Trophoblast cell (in vitro differentiated cells and primary cell): ENCODE data around the gene MYCBPAP.

Experiments used
- DNase-seq, 2 donors: peaks; one replicate each; pipeline ENCODE4 v3.0.0-alpha.2; 2016
- H2AFZ ChIP-seq: 2 replicates; pipeline ENCODE4 v1.6.1; 2013; ENCODE audit warnings: low read length, moderate library complexity, mild to moderate bottlenecking; ENCODE audit not compliant: insufficient read depth, poor library complexity
- H2AK5ac ChIP-seq: 2 replicates; pipeline ENCODE4 v1.6.1; 2013; ENCODE audit warnings: mild to moderate bottlenecking, low read length
- H2BK120ac ChIP-seq: 2 replicates; pipeline ENCODE4 v1.6.1; 2013; ENCODE audit warnings: low read length, mild to moderate bottlenecking, moderate library complexity; ENCODE audit not compliant: insufficient read depth, poor library complexity
- H2BK12ac ChIP-seq: 2 replicates; pipeline ENCODE4 v1.6.1; 2013; ENCODE audit warnings: mild to moderate bottlenecking, low read length, moderate library complexity
- H2BK5ac ChIP-seq: 2 replicates; pipeline ENCODE4 v1.6.1; 2013; ENCODE audit warnings: low read length, low read depth, moderate library complexity, mild to moderate bottlenecking; ENCODE audit not compliant: poor library complexity
- H3K14ac ChIP-seq: 2 replicates; pipeline ENCODE4 v1.6.1; 2013; ENCODE audit warnings: mild to moderate bottlenecking, low read length
- H3K18ac ChIP-seq: 2 replicates; pipeline ENCODE4 v1.6.1; 2013; ENCODE audit warnings: mild to moderate bottlenecking, low read length
- H3K23ac ChIP-seq: 2 replicates; pipeline ENCODE4 v1.6.1; 2013; ENCODE audit warnings: low read length
- H3K27ac ChIP-seq: 2 replicates; pipeline ENCODE4 v1.5.1; 2013; ENCODE audit warnings: low read depth, mild to moderate bottlenecking, inconsistent platforms, low read length, moderate library complexity
- H3K27me3 ChIP-seq: 2 replicates; pipeline ENCODE4 v1.6.1; 2013; ENCODE audit warnings: inconsistent platforms, mild to moderate bottlenecking, low read length, moderate library complexity; ENCODE audit not compliant: insufficient read depth
- H3K36me3 ChIP-seq, 2 experiments: 1 replicate in 1 of 2; 2 replicates in 1 of 2; pipeline ENCODE4 v1.6.1; 2013; ENCODE audit warnings: low read length in 2 of 2, mild to moderate bottlenecking in 2 of 2, moderate library complexity in 1 of 2; ENCODE audit not compliant: insufficient read depth in 2 of 2, control insufficient read depth in 1 of 2
- H3K4ac ChIP-seq: 2 replicates; pipeline ENCODE4 v1.6.1; 2013; ENCODE audit warnings: low read depth, mild to moderate bottlenecking, low read length, moderate library complexity
- H3K4me1 ChIP-seq, 2 experiments: 1 replicate in 1 of 2; 2 replicates in 1 of 2; pipeline ENCODE4 v1.6.1; 2013; ENCODE audit warnings: low read length in 2 of 2, mild to moderate bottlenecking in 2 of 2, moderate library complexity in 1 of 2; ENCODE audit not compliant: insufficient read depth in 2 of 2, control insufficient read depth in 1 of 2
- H3K4me2 ChIP-seq: 2 replicates; pipeline ENCODE4 v1.6.1; 2013; ENCODE audit warnings: inconsistent platforms, mild to moderate bottlenecking, low read length, moderate library complexity
- H3K4me3 ChIP-seq: 2 replicates; pipeline ENCODE4 v1.5.1; 2013; ENCODE audit warnings: mild to moderate bottlenecking, low read depth, low read length, inconsistent platforms
- H3K79me1 ChIP-seq: one replicate; pipeline ENCODE4 v1.6.1; 2013; ENCODE audit warnings: low read length
- H3K79me2 ChIP-seq: 2 replicates; pipeline ENCODE4 v1.6.1; 2013; ENCODE audit warnings: low read length, mild to moderate bottlenecking; ENCODE audit not compliant: control insufficient read depth, insufficient read depth, poor library complexity
- H3K9ac ChIP-seq: 2 replicates; pipeline ENCODE4 v1.6.1; 2013; ENCODE audit warnings: mild to moderate bottlenecking, low read length
- H3K9me3 ChIP-seq: 2 replicates; pipeline ENCODE4 v1.6.1; 2013; ENCODE audit warnings: low read depth, mild to moderate bottlenecking, control low read depth, inconsistent platforms, low read length; ENCODE audit not compliant: insufficient read depth
- H4K12ac ChIP-seq: 2 replicates; pipeline ENCODE4 v1.6.1; 2013; ENCODE audit warnings: low read depth, mild to moderate bottlenecking, low read length, moderate library complexity
- H4K8ac ChIP-seq: 2 replicates; pipeline ENCODE4 v1.6.1; 2013; ENCODE audit warnings: low read depth, mild to moderate bottlenecking, low read length, moderate library complexity
- H4K91ac ChIP-seq: one replicate; pipeline ENCODE4 v1.6.1; 2013; ENCODE audit warnings: low read depth, mild to moderate bottlenecking, low read length, moderate library complexity
- WGBS: extraction: QIAGEN DNeasy Blood & Tissue Kit; methylation state at CpG from one replicate; pipeline ENCODE4 v1.1.7; 2013; ENCODE audit warnings: missing lambda C conversion rate; ENCODE audit not compliant: insufficient read length, insufficient coverage; ENCODE audit errors: extremely low coverage; 5-methylcytosine and 5-hydroxymethylcytosine counted together

Gene MYCBPAP

DNA sequence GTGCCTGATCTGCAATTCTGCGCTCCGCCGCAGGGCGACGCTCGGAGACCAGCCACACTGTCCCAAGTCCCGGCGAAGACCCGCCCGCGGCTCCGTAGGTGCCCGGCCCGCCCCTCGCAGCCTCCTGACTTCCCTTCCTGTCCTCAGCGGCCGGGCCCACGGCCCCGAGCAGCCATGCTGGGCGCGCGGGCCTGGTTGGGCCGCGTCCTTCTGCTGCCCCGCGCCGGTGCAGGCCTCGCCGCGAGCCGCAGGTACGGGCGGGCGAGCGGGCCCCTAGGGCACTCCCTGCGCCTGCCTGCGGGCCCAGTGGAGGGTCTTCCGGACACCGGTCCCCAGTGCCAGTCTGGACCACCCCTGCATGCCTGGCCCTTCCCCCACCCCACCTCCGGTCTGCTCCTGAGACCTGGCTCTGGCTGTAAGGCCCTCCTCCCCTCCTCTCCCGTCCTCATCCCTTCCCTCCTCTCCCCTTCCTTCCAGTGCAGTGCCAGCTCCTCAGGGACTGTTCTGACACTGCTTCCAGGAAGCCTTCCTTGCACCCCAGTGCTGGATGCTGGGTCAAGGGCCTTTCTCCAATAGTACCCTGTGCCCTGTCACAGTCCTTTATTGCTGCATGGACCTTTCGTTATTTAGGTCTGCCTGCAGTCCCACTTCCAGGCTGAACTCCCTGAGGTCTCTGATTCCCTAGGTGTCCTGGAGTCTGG, 38.9 kb downstream of the MYCBPAP start, which contains the start of gene SPATA20:
SPATA20 (plus strand) TSS at position 140 of the 701 bp plus-strand sequence; CDS start at position 175, 35 bp downstream.
- Histone ChIP-seq H3K27me3 (no peaks in the 10 kb centered on the region), H3K23ac (no peak within 1 kb of the TSS), H3K9ac (peak within 1 kb of the TSS; percentile 81), H3K36me3 (no peaks in the 10 kb centered on the region), H4K91ac (peak within 1 kb of the TSS; percentile 86), H2BK12ac (no peak within 1 kb of the TSS), H3K27ac (no peak within 1 kb of the TSS), H3K18ac (peak within 1 kb of the TSS; percentile 10), H3K4me3 (peak within 1 kb of the TSS; percentile 71), H3K4me1 (peaks cover 14 to 19% of the 10 kb centered on the region in 2 experiments), H4K12ac (peak within 1 kb of the TSS; percentile 82), H3K4me2 (peak within 1 kb of the TSS; percentile 78), H2BK120ac (peak within 1 kb of the TSS; percentile 62), H3K79me2 (peaks cover 2% of the 10 kb centered on the region), H2AFZ (peak within 1 kb of the TSS; percentile 70), H3K9me3 (no peaks in the 10 kb centered on the region), H4K8ac (peak within 1 kb of the TSS; percentile 90), H3K4ac (peak within 1 kb of the TSS; percentile 27), H2AK5ac (peak within 1 kb of the TSS; percentile 22), H3K79me1 (peaks cover 5% of the 10 kb centered on the region), H2BK5ac (peak within 1 kb of the TSS; percentile 66), H3K14ac (peak within 1 kb of the TSS; percentile 48)
- DNase-seq = peak; percentile 91 to 94
- no CpG with 5 or more reads among the region's 42 CpGs for WGBS

DNA sequence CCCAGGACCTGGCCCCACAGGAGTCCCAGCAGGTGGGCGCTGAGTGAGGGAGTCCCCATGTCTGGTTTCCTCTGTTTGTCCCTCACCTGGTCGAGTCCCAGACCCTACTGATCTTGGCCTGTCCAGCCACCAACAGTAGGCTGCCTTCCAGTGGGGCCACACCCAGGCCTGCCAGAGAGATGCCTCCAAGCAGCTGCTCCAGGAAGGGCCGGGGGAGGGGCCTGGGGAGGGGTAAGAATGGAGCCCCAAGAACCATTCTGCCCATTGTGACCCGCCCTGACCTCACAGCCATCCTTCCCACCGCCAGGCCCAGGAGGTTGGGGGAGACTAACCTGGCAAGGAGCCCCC, 39.5 kb downstream of the MYCBPAP start:
- H4K8ac ChIP-seq = peak overlapping the region; percentile 90
- H3K14ac ChIP-seq = no peak overlapping the region
- no peak for DNase-seq
- no CpG with 5 or more reads among the region's 5 CpGs for WGBS
- H3K4me1 ChIP-seq = peaks cover 11 to 15% of the 10 kb centered on the region in 2 experiments
- H3K36me3 ChIP-seq = no peaks in the 10 kb centered on the region
- H3K9ac ChIP-seq = peak overlapping the region; percentile 42
- H2BK120ac ChIP-seq = no peak overlapping the region
- H3K4me3 ChIP-seq = no peak overlapping the region
- no peak overlapping the region for H3K4ac ChIP-seq
- peak overlapping the region; percentile 8 for H3K18ac ChIP-seq
- no peaks in the 10 kb centered on the region for H3K27me3 ChIP-seq
- H3K27ac ChIP-seq = no peak overlapping the region
- no peak overlapping the region for H2BK12ac ChIP-seq
- H3K9me3 ChIP-seq = no peaks in the 10 kb centered on the region
- no peak overlapping the region for H2BK5ac ChIP-seq
- H3K79me1 ChIP-seq = peaks cover 4% of the 10 kb centered on the region
- H4K12ac ChIP-seq = peak overlapping the region; percentile 82
- H3K4me2 ChIP-seq = peak overlapping the region; percentile 78
- peak overlapping the region; percentile 86 for H4K91ac ChIP-seq
- peaks cover 2% of the 10 kb centered on the region for H3K79me2 ChIP-seq
- H2AK5ac ChIP-seq = peak overlapping the region; percentile 22
- H3K23ac ChIP-seq = no peak overlapping the region
- H2AFZ ChIP-seq = no peak overlapping the region

DNA sequence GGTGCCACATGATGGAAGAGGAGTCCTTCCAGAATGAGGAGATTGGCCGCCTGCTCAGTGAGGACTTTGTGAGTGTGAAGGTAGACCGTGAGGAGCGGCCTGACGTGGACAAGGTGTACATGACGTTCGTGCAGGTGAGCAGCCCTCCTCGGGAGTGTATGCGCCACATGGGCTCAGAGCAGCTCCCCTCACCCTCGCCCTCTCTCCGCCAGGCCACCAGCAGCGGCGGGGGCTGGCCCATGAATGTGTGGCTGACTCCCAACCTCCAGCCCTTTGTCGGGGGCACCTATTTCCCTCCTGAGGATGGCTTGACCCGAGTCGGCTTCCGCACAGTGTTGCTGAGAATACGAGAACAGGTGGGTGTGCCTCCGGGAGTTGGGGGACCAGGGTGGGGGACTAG, 40.6 kb downstream of the MYCBPAP start:
- peaks cover 4 to 8% of the 10 kb centered on the region in 2 experiments for H3K4me1 ChIP-seq
- H3K79me2 ChIP-seq = peaks cover 2% of the 10 kb centered on the region
- H3K27me3 ChIP-seq = no peaks in the 10 kb centered on the region
- no peak overlapping the region for H2BK120ac ChIP-seq
- no peak overlapping the region for H2BK12ac ChIP-seq
- no peaks in the 10 kb centered on the region for H3K36me3 ChIP-seq
- DNase-seq = no peak
- no CpG with 5 or more reads among the region's 18 CpGs for WGBS
- H4K91ac ChIP-seq = no peak overlapping the region
- no peak overlapping the region for H4K12ac ChIP-seq
- H3K4me3 ChIP-seq = no peak overlapping the region
- H3K9ac ChIP-seq = no peak overlapping the region
- no peak overlapping the region for H4K8ac ChIP-seq
- no peak overlapping the region for H3K18ac ChIP-seq
- no peak overlapping the region for H3K4ac ChIP-seq
- H2BK5ac ChIP-seq = no peak overlapping the region
- H3K79me1 ChIP-seq = peaks cover 4% of the 10 kb centered on the region
- no peak overlapping the region for H3K23ac ChIP-seq
- no peak overlapping the region for H3K4me2 ChIP-seq
- H3K9me3 ChIP-seq = no peaks in the 10 kb centered on the region
- H2AK5ac ChIP-seq = no peak overlapping the region
- no peak overlapping the region for H2AFZ ChIP-seq
- no peak overlapping the region for H3K27ac ChIP-seq
- H3K14ac ChIP-seq = no peak overlapping the region

DNA sequence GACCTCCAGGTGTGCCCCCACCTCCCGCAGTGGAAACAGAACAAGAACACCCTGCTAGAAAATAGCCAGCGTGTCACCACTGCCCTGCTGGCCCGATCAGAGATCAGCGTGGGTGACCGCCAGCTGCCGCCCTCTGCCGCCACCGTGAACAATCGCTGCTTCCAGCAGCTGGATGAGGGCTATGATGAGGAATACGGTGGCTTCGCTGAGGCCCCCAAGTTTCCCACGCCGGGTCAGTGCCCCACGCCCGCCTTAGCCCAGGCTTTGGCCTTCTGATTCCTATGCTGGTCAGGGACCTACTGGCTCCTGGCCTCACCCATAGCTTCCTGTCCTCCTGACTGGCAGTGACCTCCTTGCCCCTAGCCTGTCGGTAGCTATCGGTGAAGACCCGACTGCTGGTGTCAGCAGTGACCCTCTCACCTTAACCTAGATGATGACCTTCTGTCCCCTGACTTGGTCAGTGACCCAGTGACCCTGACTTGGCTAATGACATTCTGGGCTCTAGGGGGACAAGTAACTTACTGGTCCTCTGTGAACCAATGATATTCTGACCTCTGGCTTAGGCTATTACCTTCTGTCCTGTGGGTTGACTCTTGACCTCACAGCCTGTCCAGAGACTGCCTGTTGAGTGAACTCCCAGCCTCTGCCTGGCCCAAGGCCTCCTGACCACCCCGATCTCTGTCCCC, 41.2 kb downstream of the MYCBPAP start:
- Histone ChIP-seq H3K9me3 (no peaks in the 10 kb centered on the region), H3K9ac (no peak overlapping the region), H3K18ac (no peak overlapping the region), H3K14ac (no peak overlapping the region), H4K8ac (no peak overlapping the region), H3K79me2 (peaks cover 2% of the 10 kb centered on the region), H2BK12ac (no peak overlapping the region), H3K4me3 (no peak overlapping the region), H2AFZ (no peak overlapping the region), H3K36me3 (no peaks in the 10 kb centered on the region), H3K23ac (no peak overlapping the region), H2AK5ac (no peak overlapping the region), H3K4me1 (peaks cover 4 to 8% of the 10 kb centered on the region in 2 experiments), H3K4me2 (no peak overlapping the region), H3K27ac (no peak overlapping the region), H3K79me1 (peaks cover 4% of the 10 kb centered on the region), H3K4ac (no peak overlapping the region), H2BK120ac (no peak overlapping the region), H4K12ac (no peak overlapping the region), H2BK5ac (no peak overlapping the region), H4K91ac (no peak overlapping the region), H3K27me3 (no peaks in the 10 kb centered on the region)
- no CpG with 5 or more reads among the region's 19 CpGs for WGBS
- no peak for DNase-seq
